Camera-type eye (tissue), 1 donor: ENCODE measurements around the gene ERV3-1. TPM values are rescaled to one million over a fixed set of nuclear protein-coding genes. Genes with fewer than 3 reads are reported as not detected.

ENCODE experiments used
- total RNA-seq: library from RNA; depleted of rRNA; stranded (reverse); fragments of >200 nt; gene quantifications from one replicate; pipeline ENCODE4 v1.2.3, GENCODE V29; 2014

Gene ERV3-1
- total RNA-seq = 49.9 TPM

DNA sequence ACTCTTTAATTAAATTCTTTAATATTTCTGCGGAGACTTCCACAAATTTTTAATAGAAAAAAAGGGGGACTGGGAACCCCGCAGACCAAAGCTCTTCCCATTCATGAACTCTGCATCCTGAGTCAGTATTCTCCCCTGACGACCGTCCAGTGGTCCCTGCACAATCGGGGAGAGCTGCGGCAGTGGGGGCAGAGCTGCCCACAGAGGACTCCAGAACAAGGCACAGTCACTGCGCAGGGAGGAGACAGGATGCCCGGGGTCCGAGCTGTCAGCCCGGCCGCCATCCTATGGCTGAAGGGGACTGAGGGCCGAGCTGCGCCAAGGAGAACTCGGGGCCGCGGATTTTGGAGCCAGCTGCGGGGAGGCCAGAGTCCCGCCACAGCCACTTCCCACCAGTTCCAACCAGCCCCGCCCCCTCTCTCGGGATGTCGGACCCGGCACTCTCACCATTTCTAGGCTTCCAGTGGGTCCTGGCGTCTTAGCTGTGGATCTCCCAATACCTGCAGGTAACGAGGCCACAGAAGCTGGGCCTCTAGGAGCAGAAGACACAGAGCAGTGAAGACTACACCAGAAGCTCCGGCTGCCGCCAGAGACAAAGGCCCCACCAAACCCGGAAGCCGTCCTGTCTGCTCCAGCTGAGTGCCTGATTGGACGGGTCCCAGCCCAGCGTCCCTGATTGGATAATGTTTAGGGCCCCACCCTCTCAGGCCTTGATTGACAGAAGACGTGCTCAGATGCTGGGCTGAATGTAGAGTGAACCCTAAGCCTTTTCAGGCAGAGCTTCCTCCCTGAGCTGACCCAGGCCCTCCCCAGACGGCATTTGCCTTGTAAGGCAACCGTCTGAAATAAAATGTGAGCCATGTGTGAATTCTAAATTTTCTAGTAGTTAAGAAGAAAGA lies at the start of gene ERV3-1:
Gene ERV3-1, minus strand, starts transcription at position 594 of the 899 bp plus-strand sequence. CDS start 13,661 bp downstream, outside the sequence.

GRCh38 chr7:64990936-64991335 lies 15.6 kb downstream of the ERV3-1 start, which contains the start of gene ZNF117:
Gene ZNF117, minus strand, starts transcription at chr7:64991036.

Other genes with a start within 250 kb of the ERV3-1 start
- 53.9 TPM for gene ZNF138, start 212.3 kb downstream of the ERV3-1 start, total RNA-seq
- gene ZNF273, start 103.4 kb downstream of the ERV3-1 start, total RNA-seq = 17.6 TPM
- gene ZNF117, start 15.7 kb downstream of the ERV3-1 start, total RNA-seq = 52.7 TPM